ENCODE results near the gene MALRD1. TPM values are rescaled to one million over a fixed set of nuclear protein-coding genes. Genes with fewer than 3 reads are reported as not detected.

The MALRD1 gene
- total RNA-seq, 4 donors from 2014 or later, result 1.1 to 6.2 TPM; not detected in 2

- no peak for TF ChIP-seq CTCF (IDR thresholded peaks at IDR 0.05)
- TF ChIP-seq POLR2A (IDR thresholded peaks at IDR 0.05), result no peak
- DNase-seq, result no peak
- intact Hi-C loops (cut with DNase I; ENCODE audit: low total_unique reads), result no loop called here
- Histone ChIP-seq H3K4me3 (no peak overlapping the region), H3K9me3 (no peaks in the 10 kb centered on the region), H3K27ac (no peak overlapping the region), H3K27me3 (no peaks in the 10 kb centered on the region), H3K4me1 (no peaks in the 10 kb centered on the region), H3K36me3 (no peaks in the 10 kb centered on the region)
Measured at GRCh38 chr10:19096501-19097073, 48.0 kb downstream of the MALRD1 start.

- Histone ChIP-seq H3K4me3 (no peak overlapping the region), H3K27me3 (no peaks in the 10 kb centered on the region), H3K4me1 (no peaks in the 10 kb centered on the region), H3K27ac (no peak overlapping the region), H3K9me3 (no peaks in the 10 kb centered on the region), H3K36me3 (no peaks in the 10 kb centered on the region)
- DNase-seq, result no peak
- intact Hi-C loops (cut with DNase I; ENCODE audit: low total_unique reads), result no loop called here
- TF ChIP-seq POLR2A (IDR thresholded peaks at IDR 0.05) (no peak), CTCF (IDR thresholded peaks at IDR 0.05) (no peak)
Measured at GRCh38 chr10:19097151-19097550, 48.5 kb downstream of the MALRD1 start.

- TF ChIP-seq POLR2A (IDR thresholded peaks at IDR 0.05) (no peak), CTCF (IDR thresholded peaks at IDR 0.05) (no peak)
- no peak overlapping the region for H3K27ac ChIP-seq
- H3K9me3 ChIP-seq, result no peaks in the 10 kb centered on the region
- no peak overlapping the region for H3K4me3 ChIP-seq
- no peak for DNase-seq
- intact Hi-C loops (cut with DNase I; ENCODE audit: low total_unique reads), result no loop called here
- H3K36me3 ChIP-seq, result no peaks in the 10 kb centered on the region
- H3K27me3 ChIP-seq, result no peaks in the 10 kb centered on the region
- no peaks in the 10 kb centered on the region for H3K4me1 ChIP-seq
Measured at GRCh38 chr10:19098803-19099202, 50.2 kb downstream of the MALRD1 start.

GRCh38 chr10:19107406-19107805 lies 58.8 kb downstream of the MALRD1 start:
- Histone ChIP-seq H3K4me1 (no peaks in the 10 kb centered on the region), H3K27ac (no peak overlapping the region), H3K27me3 (no peaks in the 10 kb centered on the region), H3K36me3 (no peaks in the 10 kb centered on the region), H3K4me3 (no peak overlapping the region), H3K9me3 (peaks cover 0 to 3% of the 10 kb centered on the region in 2 donors)
- intact Hi-C loops (cut with DNase I; ENCODE audit: low total_unique reads), result no loop called here
- DNase-seq, result no peak
- no peak for TF ChIP-seq CTCF (IDR thresholded peaks at IDR 0.05)
- no peak for TF ChIP-seq POLR2A (IDR thresholded peaks at IDR 0.05)

- intact Hi-C loops (cut with DNase I; ENCODE audit: low total_unique reads), result no loop called here
- H3K27ac ChIP-seq, result no peak overlapping the region
- no peak for DNase-seq
- no peaks in the 10 kb centered on the region for H3K36me3 ChIP-seq
- TF ChIP-seq CTCF (IDR thresholded peaks at IDR 0.05) (no peak), POLR2A (IDR thresholded peaks at IDR 0.05) (no peak)
- peaks cover 0 to 3% of the 10 kb centered on the region in 2 donors for H3K9me3 ChIP-seq
- no peaks in the 10 kb centered on the region for H3K27me3 ChIP-seq
- no peak overlapping the region for H3K4me3 ChIP-seq
- H3K4me1 ChIP-seq, result no peaks in the 10 kb centered on the region
Measured at GRCh38 chr10:19111501-19112267, 63.1 kb downstream of the MALRD1 start.

Measured in uterus (tissue), 4 donors.